Putamen (tissue), 1 donor: Measurements from ENCODE around the gene EXD3.
"Not testable (repeated sequence)": the region's sequence is repeated elsewhere in the genome, so short reads cannot be mapped to it uniquely, and the experiment has no call there.

Source experiments
- DNase-seq: peaks from one replicate; pipeline ENCODE4 v3.0.0-alpha.2; 2016; ENCODE audit warnings: low spot score

Gene EXD3

GRCh38 chr9:137393176-137394150, 29.5 kb downstream of the EXD3 start:
- DNase-seq: no peak

DNA sequence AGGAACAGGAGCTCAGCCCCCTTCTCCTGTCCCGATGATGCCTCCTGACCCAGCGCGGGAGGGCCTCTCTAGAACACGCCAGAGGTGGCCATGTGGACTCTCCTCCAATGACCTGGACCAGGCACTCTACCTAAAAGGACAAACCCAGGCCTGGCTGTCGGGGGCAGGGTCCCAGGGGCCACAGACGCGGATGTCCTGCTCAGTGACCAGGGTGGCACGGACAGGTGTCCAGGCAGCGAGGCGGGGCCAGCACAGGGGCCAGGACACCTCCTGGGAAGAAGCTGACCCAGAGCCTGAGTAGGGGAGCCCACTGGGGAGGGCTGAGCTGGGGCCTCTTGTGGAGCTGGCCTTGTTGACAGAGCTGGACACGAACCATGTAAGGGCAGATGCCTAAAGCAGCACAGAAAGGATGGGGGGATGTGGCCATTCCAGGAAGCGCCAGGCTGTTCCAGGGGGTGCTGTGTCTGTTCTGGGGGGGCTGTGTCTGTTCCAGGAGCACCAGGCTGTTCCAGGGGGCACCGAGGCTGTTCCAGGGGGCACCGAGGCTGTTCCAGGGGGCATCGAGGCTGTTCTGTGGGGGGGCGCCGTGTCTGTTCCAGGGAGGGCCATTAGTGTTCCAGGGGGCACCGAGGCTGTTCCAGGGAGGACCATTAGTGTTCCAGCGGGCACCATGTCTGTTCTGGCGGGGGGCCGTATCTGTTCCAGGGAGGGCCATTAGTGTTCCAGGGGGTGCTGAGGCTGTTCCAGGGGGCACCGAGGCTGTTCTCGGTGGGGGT, 30.5 kb downstream of the EXD3 start:
- DNase-seq: no peak

DNA sequence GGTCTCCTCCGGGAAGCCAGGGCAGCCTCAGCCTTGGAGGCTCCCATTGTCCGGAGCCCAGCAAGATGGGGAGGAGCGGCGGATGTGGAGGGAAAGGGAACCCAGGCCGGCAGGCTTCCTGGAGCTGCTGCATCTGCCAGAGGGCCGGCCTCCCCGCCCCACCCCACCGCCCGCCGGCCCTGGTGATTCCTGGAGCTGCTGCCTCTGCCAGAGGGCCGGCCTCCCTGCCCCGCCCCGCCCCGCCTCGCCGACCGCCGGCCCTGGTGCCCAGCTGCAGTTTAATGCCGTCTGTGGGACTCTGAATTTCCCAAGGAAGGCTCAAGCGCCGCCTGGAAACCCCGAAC, 31.6 kb downstream of the EXD3 start:
- DNase-seq: no peak

GRCh38 chr9:137390553-137391410, 32.2 kb downstream of the EXD3 start:
- no peak for DNase-seq

GRCh38 chr9:137389428-137389746, 33.6 kb downstream of the EXD3 start:
- no peak for DNase-seq

- no peak for DNase-seq
Measured at GRCh38 chr9:137388589-137389427, 34.2 kb downstream of the EXD3 start.

DNA sequence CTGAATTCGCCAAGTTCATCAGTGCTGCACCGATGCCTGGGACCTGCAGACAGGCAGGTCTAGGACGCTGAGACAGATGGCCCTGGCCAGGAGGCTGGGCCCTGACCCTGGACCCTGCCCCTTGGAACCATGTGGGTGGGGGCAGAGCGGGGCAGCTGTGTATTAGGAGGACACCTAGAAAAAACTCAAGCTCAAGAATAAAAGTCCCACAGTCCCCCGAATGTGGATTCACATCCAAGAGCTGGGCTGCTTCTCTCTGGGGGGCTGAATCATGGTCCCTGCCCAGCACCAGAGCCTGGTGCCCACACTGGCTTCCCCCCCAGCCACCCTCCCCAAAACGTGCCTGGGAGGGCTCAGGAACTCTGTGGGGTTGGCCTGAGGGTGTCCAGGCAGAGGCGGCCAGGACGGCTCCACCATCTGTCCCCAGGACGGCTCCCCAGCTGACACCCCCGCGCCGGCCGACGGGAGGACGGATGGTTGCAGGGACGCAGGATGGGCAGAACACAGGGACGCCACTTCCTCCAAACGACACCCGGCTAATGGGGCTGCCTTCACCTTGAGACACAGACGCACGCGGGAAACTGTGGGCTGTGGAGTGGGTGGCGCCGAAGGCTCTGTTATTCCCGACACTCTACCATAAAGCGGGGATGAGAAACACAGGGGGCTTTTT, 34.9 kb downstream of the EXD3 start:
- DNase-seq: no peak

DNA sequence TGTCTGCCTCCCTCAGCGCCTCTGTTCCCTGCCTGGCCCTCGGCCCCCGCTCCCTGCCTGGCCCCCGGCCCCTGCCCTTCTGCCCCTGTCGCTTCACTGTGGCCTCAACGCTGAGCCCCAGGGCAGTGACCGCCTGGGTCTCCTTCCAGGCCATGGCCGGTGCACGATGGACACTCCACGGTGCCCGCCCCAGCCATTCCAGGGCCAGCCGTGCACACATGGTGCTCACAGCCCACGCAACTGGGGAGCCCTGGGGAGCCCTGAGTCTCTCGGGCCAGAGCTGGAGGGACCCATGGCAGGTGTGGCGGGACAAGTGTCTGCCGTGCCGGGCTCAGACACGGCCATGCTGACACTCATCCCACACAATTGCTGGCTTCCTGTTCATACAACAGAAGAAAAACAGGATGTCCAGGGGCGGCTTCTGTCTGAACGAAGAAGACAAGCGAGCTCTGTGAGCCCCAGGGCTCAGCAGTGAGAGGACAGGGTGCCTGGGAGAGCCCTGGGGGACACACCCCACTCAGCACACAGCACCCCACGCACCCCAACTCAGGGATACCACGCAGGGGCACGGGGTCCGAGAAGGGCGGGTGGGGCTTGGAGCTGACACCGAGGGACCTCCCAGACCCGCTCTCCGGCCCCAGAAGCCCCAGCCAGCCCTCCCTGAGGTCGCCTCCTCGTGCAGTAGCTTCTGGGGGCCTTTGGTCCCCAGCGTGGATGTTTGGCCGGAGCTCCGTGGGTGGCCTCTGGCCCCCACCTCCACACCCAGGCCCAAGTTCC, 35.7 kb downstream of the EXD3 start:
- no peak for DNase-seq

DNA sequence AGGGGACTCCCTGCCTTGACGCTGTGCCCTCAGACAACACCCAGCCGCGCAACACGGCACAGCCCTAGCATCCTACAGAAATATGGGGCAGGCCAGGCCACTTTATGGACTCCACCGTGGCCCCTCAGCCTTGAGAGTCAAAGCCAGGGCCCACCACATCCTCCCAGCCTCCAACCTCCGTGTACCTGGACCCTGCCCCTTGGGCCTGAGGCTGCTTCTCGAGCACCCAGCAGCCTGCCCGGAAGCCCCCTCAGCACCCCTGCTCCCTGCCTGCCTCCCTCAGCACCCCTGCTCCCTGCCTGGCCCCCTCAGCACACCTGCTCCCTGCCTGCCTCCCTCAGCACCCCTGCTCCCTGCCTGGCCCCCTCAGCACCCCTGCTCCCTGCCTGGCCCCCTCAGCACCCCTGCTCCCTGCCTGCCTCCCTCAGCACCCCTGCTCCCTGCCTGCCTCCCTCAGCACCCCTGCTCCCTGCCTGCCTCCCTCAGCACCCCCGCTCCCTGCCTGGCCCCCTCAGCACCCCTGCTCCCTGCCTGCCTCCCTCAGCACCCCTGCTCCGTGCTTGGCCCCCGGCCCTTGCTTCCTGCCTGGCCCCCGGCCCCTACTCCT, 36.4 kb downstream of the EXD3 start:
- DNase-seq: not testable (repeated sequence)

- DNase-seq: no peak
Measured at GRCh38 chr9:137385061-137385655, 37.8 kb downstream of the EXD3 start.

DNA sequence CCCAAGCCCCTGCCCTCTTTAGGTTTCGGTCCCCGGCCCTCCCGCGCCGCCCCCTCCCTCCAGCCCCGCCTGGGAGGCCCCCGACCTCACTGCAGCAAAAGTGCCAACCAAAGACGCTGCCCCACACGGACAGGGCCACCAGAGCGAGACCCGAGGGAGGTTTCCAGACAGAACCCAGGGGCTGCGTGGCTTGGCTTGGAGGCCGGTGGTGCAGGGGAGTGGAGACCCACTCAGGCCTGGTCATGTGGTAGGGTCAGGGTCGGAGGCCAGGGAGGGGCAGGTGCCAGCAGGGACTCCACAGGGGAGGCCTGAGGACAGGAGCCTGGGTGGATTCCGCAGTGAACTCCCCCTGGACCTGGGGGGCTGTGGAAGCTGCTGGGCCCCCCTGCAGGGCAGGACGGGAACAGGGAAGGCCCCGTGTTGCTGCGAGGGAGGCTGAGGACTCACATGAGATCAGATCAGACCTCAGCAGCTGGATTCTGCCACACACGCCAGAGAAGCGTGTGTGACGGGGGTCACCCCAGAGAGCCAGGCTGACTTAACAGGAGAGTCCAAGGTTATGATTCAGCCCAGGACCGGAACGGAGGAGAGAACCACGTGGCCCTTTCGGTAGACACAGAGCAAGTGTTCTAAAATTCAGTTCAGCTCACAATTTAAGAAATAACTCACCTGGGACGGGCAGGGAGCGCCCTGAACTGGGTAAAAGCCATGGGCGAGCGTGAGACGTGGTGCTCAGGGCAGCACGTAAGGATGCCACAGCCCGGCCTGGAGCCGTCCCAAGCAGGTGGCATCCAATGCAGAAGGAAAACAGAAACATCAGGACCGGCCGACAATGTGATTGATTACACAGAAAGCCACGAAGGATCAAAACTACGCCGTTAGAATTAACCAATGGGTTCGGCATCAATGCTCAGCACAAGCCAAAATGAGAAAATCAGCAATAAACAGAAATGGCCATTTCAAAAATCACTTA, 38.9 kb downstream of the EXD3 start:
- DNase-seq: no peak

GRCh38 chr9:137383081-137383783, 39.7 kb downstream of the EXD3 start:
- DNase-seq: no peak

GRCh38 chr9:137382444-137383080, 40.4 kb downstream of the EXD3 start:
- no peak for DNase-seq

GRCh38 chr9:137381501-137382443, 41.2 kb downstream of the EXD3 start:
- DNase-seq: no peak

DNA sequence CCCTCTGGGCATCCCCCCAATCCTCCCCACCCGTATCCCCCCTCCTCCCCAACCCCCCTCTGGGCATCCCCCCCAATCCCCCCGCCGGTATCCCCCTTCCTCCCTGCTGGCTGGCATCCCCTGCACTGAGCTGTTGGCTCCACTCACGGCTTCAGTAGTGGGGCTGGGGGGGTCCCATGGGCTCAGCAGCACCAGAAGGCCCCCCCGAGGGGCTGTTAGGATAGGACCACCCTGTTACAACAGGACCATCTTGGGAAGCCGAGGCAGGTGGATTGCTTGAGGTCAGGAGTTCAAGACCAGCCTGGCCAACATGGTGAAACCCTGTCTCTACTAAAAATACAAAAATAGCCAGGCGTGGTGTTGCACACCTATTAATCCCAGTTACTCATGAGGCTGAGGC, 42.4 kb downstream of the EXD3 start:
- DNase-seq: no peak

- no peak for DNase-seq
Measured at GRCh38 chr9:137380171-137380570, 42.8 kb downstream of the EXD3 start.
